Measurements from ENCODE around the gene HOXA5. TPM values are rescaled to one million over a fixed set of nuclear protein-coding genes. Genes with fewer than 3 reads are reported as not detected.

Gene HOXA5
- total RNA-seq, 1 donor from 2014 or later = 3.2 TPM

- Mint-ChIP-seq H3K4me3 (peak overlapping the region; percentile 79), H3K9me3 (no peaks in the 10 kb centered on the region), H3K27me3 (ENCODE audit: low read depth) (peaks cover 95% of the 10 kb centered on the region), H3K36me3 (ENCODE audit: low read depth) (peaks cover 9% of the 10 kb centered on the region), H3K27ac (ENCODE audit: unreplicated experiment) (peak overlapping the region; percentile 35), H3K4me1 (peaks cover 12% of the 10 kb centered on the region)
- no peak for TF ChIP-seq CTCF (conservative IDR thresholded peaks at IDR 0.05)
- DNase-seq (ENCODE audit: low read depth, low spot score) = no peak
These were observed 18.5 kb upstream of the HOXA5 start for GRCh38 chr7:27161721-27162560.

GRCh38 chr7:27161214-27161720 is 17.8 kb upstream of the HOXA5 start:
- no peaks in the 10 kb centered on the region for H3K9me3 Mint-ChIP-seq
- peak; percentile 6 for TF ChIP-seq CTCF (conservative IDR thresholded peaks at IDR 0.05)
- peaks cover 95% of the 10 kb centered on the region for H3K27me3 Mint-ChIP-seq (ENCODE audit: low read depth)
- peaks cover 9% of the 10 kb centered on the region for H3K36me3 Mint-ChIP-seq (ENCODE audit: low read depth)
- peak overlapping the region; percentile 85 for H3K4me3 Mint-ChIP-seq
- no peak overlapping the region for H3K27ac Mint-ChIP-seq (ENCODE audit: unreplicated experiment)
- no peak for DNase-seq (ENCODE audit: low read depth, low spot score)
- H3K4me1 Mint-ChIP-seq = peaks cover 15% of the 10 kb centered on the region

GRCh38 chr7:27160546-27161213 is 17.2 kb upstream of the HOXA5 start:
- Mint-ChIP-seq H3K27me3 (ENCODE audit: low read depth) (peaks cover 95% of the 10 kb centered on the region), H3K36me3 (ENCODE audit: low read depth) (peaks cover 8% of the 10 kb centered on the region), H3K27ac (ENCODE audit: unreplicated experiment) (no peak overlapping the region), H3K4me1 (peaks cover 19% of the 10 kb centered on the region), H3K4me3 (peak overlapping the region; percentile 85), H3K9me3 (no peaks in the 10 kb centered on the region)
- TF ChIP-seq CTCF (conservative IDR thresholded peaks at IDR 0.05) = peak; percentile 99
- DNase-seq (ENCODE audit: low read depth, low spot score) = peak; percentile 94

GRCh38 chr7:27160145-27160545 is 16.7 kb upstream of the HOXA5 start:
- TF ChIP-seq CTCF (conservative IDR thresholded peaks at IDR 0.05) = no peak
- Mint-ChIP-seq H3K4me1 (peaks cover 19% of the 10 kb centered on the region), H3K4me3 (peak overlapping the region; percentile 77), H3K9me3 (no peaks in the 10 kb centered on the region), H3K36me3 (ENCODE audit: low read depth) (peaks cover 7% of the 10 kb centered on the region), H3K27ac (ENCODE audit: unreplicated experiment) (no peak overlapping the region), H3K27me3 (ENCODE audit: low read depth) (peaks cover 95% of the 10 kb centered on the region)
- no peak for DNase-seq (ENCODE audit: low read depth, low spot score)

- peaks cover 22% of the 10 kb centered on the region for H3K4me1 Mint-ChIP-seq
- no peak for TF ChIP-seq CTCF (conservative IDR thresholded peaks at IDR 0.05)
- H3K4me3 Mint-ChIP-seq = peak overlapping the region; percentile 77
- H3K27me3 Mint-ChIP-seq (ENCODE audit: low read depth) = peaks cover 97% of the 10 kb centered on the region
- H3K36me3 Mint-ChIP-seq (ENCODE audit: low read depth) = peaks cover 10% of the 10 kb centered on the region
- DNase-seq (ENCODE audit: low read depth, low spot score) = no peak
- H3K9me3 Mint-ChIP-seq = no peaks in the 10 kb centered on the region
- H3K27ac Mint-ChIP-seq (ENCODE audit: unreplicated experiment) = no peak overlapping the region
These were observed 16.0 kb upstream of the HOXA5 start for GRCh38 chr7:27159266-27160144.
